Adrenal gland (tissue), 5 donors: ENCODE measurements around the gene LARGE2.

Experiments
- CTCF ChIP-seq, 6 experiments: fragments of 450-650 bp in 4 of 6; fragments of 200-600 bp in 2 of 6; sonication (generic) in 1 of 6; IDR thresholded peaks; 1 replicate in 5 of 6; 2 replicates in 1 of 6; pipeline versions ENCODE4 v1.5.1 to v1.8.0; 2016 to 2021; ENCODE audit warnings: antibody characterized with exemption in 6 of 6, mild to moderate bottlenecking in 2 of 6, moderate library complexity in 1 of 6
- POLR2A ChIP-seq, 2 donors: fragments of 450-650 bp; IDR thresholded peaks; one replicate each; pipeline ENCODE4 v1.6.1; 2017; ENCODE audit warnings: antibody characterized with exemption in 2 of 2, mild to moderate bottlenecking in 2 of 2, moderate library complexity in 1 of 2
- donor health status: DM: no; HTN: no; CAD: no.

GRCh38 chr11:45881708-45882368 is 40.6 kb upstream of the LARGE2 start:
- no peak for TF ChIP-seq POLR2A (IDR thresholded peaks at IDR 0.05)
- no peak for TF ChIP-seq CTCF (IDR thresholded peaks at IDR 0.05)
